Endothelial cell of umbilical vein (primary cell): ENCODE data around the gene FREM1. TPM values are rescaled to one million over a fixed set of nuclear protein-coding genes. Genes with fewer than 3 reads are reported as not detected.

ENCODE experiments used
- BruUV-seq: library from RNA; stranded (reverse); fragments of 400-500 nt; replicated peaks from 2 replicates; lab custom pipeline; 2021; lab: Mats Ljungman, UMichigan
- CTCF ChIA-PET: fragments of 300-600, 350-600 bp; sonication (Branson Sonifier 250); formaldehyde crosslinking; loops from one replicate; lab custom pipeline; 2021; ENCODE audit warnings: antibody characterized with exemption, inconsistent platforms; lab: Charles Lee
- POLR2A ChIA-PET: fragments of 300-600, 350-600 bp; sonication (Branson Sonifier 250); formaldehyde crosslinking; loops from one replicate; lab custom pipeline; 2021; ENCODE audit warnings: antibody characterized with exemption, inconsistent platforms; lab: Charles Lee
- DNase-seq: peaks from one replicate; pipeline ENCODE4 v3.0.0-alpha.2; 2011; ENCODE audit warnings: low read depth, low spot score
- FAIRE-seq: peaks from 2 replicates; lab custom pipeline; 2011; peaks lifted over from hg19 to GRCh38; lab: Jason Lieb, UNC
- H2AFZ ChIP-seq: 2 replicates; pipeline ENCODE4 v1.6.0; 2012; ENCODE audit warnings: low read depth, low read length, control low read depth, inconsistent platforms
- H3K27ac ChIP-seq: 2 replicates; pipeline ENCODE4 v1.5.1; 2011; ENCODE audit warnings: low read depth, mild to moderate bottlenecking, control low read depth, low read length, moderate library complexity; ENCODE audit not compliant: insufficient read depth
- H3K27me3 ChIP-seq, 2 experiments: 2 replicates each; pipeline versions ENCODE4 v1.6.0 to v1.6.1; 2011; ENCODE audit warnings: low read length in 2 of 2, mixed read lengths in 1 of 2; ENCODE audit not compliant: control insufficient read depth in 2 of 2, insufficient read depth in 2 of 2
- H3K36me3 ChIP-seq, 2 experiments: 2 replicates in 1 of 2; 3 replicates in 1 of 2; pipeline ENCODE4 v1.5.1; 2011; ENCODE audit warnings: low read length in 2 of 2, mild to moderate bottlenecking in 1 of 2, moderate library complexity in 1 of 2; ENCODE audit not compliant: control insufficient read depth in 2 of 2, insufficient read depth in 2 of 2; ENCODE audit errors: extremely low read depth in 1 of 2
- H3K4me1 ChIP-seq: 3 replicates; pipeline ENCODE4 v1.5.1; 2011; ENCODE audit warnings: mild to moderate bottlenecking, low read length; ENCODE audit not compliant: control insufficient read depth, insufficient read depth; ENCODE audit errors: extremely low read depth
- H3K4me2 ChIP-seq: 2 replicates; pipeline ENCODE4 v1.6.1; 2011; ENCODE audit warnings: low read length, control low read depth, mixed read lengths; ENCODE audit not compliant: insufficient read depth
- H3K4me3 ChIP-seq, 3 experiments: fragments of 200-600 bp in 1 of 3; sonication (generic), shearing (Covaris generic) in 1 of 3; replicated peaks in 1 of 3; 2 replicates each; pipeline ENCODE4 v1.5.1; 2011 to 2016; ENCODE audit warnings: control low read depth in 3 of 3, low read length in 3 of 3, mild to moderate bottlenecking in 2 of 3, inconsistent platforms in 1 of 3, low read depth in 1 of 3, moderate library complexity in 1 of 3; ENCODE audit not compliant: insufficient read depth in 1 of 3
- H3K79me2 ChIP-seq: 2 replicates; pipeline ENCODE4 v1.6.0; 2012; ENCODE audit warnings: low read length, inconsistent platforms; ENCODE audit not compliant: control insufficient read depth, insufficient read depth
- H3K9ac ChIP-seq: replicated peaks from 2 replicates; pipeline ENCODE3; 2011; ENCODE audit warnings: low read length, control low read depth; ENCODE audit not compliant: insufficient read depth; ENCODE audit errors: extremely low read depth
- H3K9me1 ChIP-seq: replicated peaks from 3 replicates; pipeline ENCODE4 v1.6.0; 2011; ENCODE audit warnings: mild to moderate bottlenecking, low read length; ENCODE audit not compliant: control insufficient read depth, insufficient read depth; ENCODE audit errors: extremely low read depth
- H3K9me3 ChIP-seq: replicated peaks from 2 replicates; pipeline ENCODE4 v1.5.1; 2012; ENCODE audit warnings: low read length, inconsistent platforms; ENCODE audit not compliant: control insufficient read depth, insufficient read depth
- H4K20me1 ChIP-seq: replicated peaks from 2 replicates; pipeline ENCODE3; 2011; ENCODE audit warnings: mild to moderate bottlenecking, low read length; ENCODE audit not compliant: control insufficient read depth, insufficient read depth; ENCODE audit errors: extremely low read depth
- EZH2 ChIP-seq: IDR thresholded peaks from 2 replicates; pipeline ENCODE4 v1.6.1; 2012; ENCODE audit warnings: borderline replicate concordance, low read depth, mild to moderate bottlenecking, moderate library complexity, low read length, inconsistent platforms; ENCODE audit not compliant: severe bottlenecking
- FOS ChIP-seq: IDR thresholded peaks from 2 replicates; pipeline ENCODE4 v1.6.1; 2011; ENCODE audit warnings: mild to moderate bottlenecking, low read length, moderate library complexity, borderline replicate concordance; ENCODE audit not compliant: insufficient read depth
- GATA2 ChIP-seq: IDR thresholded peaks from 2 replicates; pipeline ENCODE4 v1.7.0; 2011; ENCODE audit warnings: low read depth, mild to moderate bottlenecking, moderate library complexity, mixed read lengths, low read length; ENCODE audit not compliant: insufficient read length, insufficient read depth
- JUN ChIP-seq: IDR thresholded peaks from 2 replicates; pipeline ENCODE4 v1.6.1; 2011; ENCODE audit warnings: borderline replicate concordance, low read depth; ENCODE audit not compliant: insufficient read length, insufficient read depth
- MYC ChIP-seq: IDR thresholded peaks from one replicate; pipeline ENCODE4 v1.6.1; 2011; ENCODE audit warnings: mild to moderate bottlenecking, low read depth, low read length
- POLR2A ChIP-seq: IDR thresholded peaks from 2 replicates; pipeline ENCODE4 v1.6.1; 2012; ENCODE audit warnings: low read depth, mild to moderate bottlenecking, control low read depth, low read length
- POLR2AphosphoS5 ChIP-seq: IDR thresholded peaks from 2 replicates; pipeline ENCODE4 v1.6.1; 2012; ENCODE audit warnings: low read depth, mild to moderate bottlenecking, control low read depth, low read length, moderate library complexity; ENCODE audit not compliant: insufficient read depth
- dilution Hi-C: fragments of 300-500 bp; cut with MboI; formaldehyde crosslinking; loops from one replicate; pipeline ENCODE4 v1.15.0; 2019; ENCODE audit warnings: low sequenced_read_pairs; ENCODE audit not compliant: extremely low pct_ligation_motif_present
- intact Hi-C: fragments of 100-400 bp; cut with micrococcal nuclease; formaldehyde crosslinking; loops from one replicate; pipeline ENCODE4 v1.10.0; 2022
- polyA plus RNA-seq, 4 experiments: library from polyadenylated mRNA; depleted of rRNA in 3 of 4; stranded (reverse) in 3 of 4; unstranded in 1 of 4; fragments of >200 nt; gene quantifications; 2 replicates each; pipeline versions ENCODE4 v1.2.1 to v1.2.3, GENCODE V29; 2011 to 2012; ENCODE audit warnings: missing spikeins in 1 of 4
- total RNA-seq: library from RNA; stranded (reverse); gene quantifications from 2 replicates; pipeline ENCODE4 v1.2.3, GENCODE V29; 2021
- TF ChIP-seq, protein P1 (sequence below): IDR thresholded peaks from 2 replicates; pipeline ENCODE4 v1.6.1; 2011; ENCODE audit not compliant: insufficient read depth, insufficient read length
- TF ChIP-seq, protein P2 (sequence below), 2 donors: IDR thresholded peaks; 1 replicate in 1 of 2; 2 replicates in 1 of 2; pipeline ENCODE4 v1.5.1; 2011; ENCODE audit warnings: low read length in 2 of 2, mild to moderate bottlenecking in 2 of 2, moderate library complexity in 2 of 2, control low read depth in 1 of 2, inconsistent platforms in 1 of 2, low read depth in 1 of 2; ENCODE audit not compliant: insufficient read depth in 1 of 2; ENCODE audit errors: extremely low read depth in 1 of 2

The FREM1 gene
- total and polyA plus RNA-seq, 2 donors (not counting 3 experiments of a cell fraction or from before 2014, with no cell fraction given), result 0.10 to 0.29 TPM

DNA sequence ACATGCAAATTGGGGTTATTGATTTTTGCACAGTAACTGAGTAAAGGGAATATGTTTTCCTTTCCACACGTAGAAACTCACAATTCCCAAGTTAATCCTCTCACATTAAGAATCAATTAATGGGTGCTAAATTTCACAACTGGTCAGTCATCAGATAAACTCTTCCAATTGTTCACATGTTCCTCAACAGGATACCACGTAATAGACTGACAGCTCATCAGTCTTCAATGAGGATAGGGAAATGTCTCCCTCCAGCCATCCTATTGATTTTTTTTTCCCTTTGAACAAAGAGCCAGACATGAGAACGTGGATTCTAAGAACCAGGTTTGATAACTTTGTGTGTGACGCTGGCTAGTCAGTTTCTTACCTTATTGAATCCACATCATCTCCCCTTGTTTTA is 186.9 kb downstream of the FREM1 start:
- CTCF ChIA-PET, result interaction anchor here (0.8 kb wide), 1 partner anchor 31 kb away, joined by 3 read pairs; the partner anchor contains the start of gene ZDHHC21
- Histone ChIP-seq H3K4me1 (no peaks in the 10 kb centered on the region), H4K20me1 (no peaks in the 10 kb centered on the region), H3K36me3 (no peaks in the 10 kb centered on the region), H2AFZ (no peak overlapping the region), H3K9me3 (no peaks in the 10 kb centered on the region), H3K9me1 (no peaks in the 10 kb centered on the region), H3K4me3 (no peak overlapping the region), H3K27ac (no peak overlapping the region), H3K9ac (no peak overlapping the region), H3K79me2 (no peaks in the 10 kb centered on the region), H3K27me3 (no peaks in the 10 kb centered on the region), H3K4me2 (no peak overlapping the region)
- no peak for TF ChIP-seq JUN
- no peak for TF ChIP-seq MYC
- TF ChIP-seq, protein P1, sequence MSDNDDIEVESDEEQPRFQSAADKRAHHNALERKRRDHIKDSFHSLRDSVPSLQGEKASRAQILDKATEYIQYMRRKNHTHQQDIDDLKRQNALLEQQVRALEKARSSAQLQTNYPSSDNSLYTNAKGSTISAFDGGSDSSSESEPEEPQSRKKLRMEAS, result no peak
- no peak for TF ChIP-seq POLR2A
- TF ChIP-seq GATA2, result no peak
- TF ChIP-seq POLR2AphosphoS5, result no peak
- no peak for TF ChIP-seq EZH2
- TF ChIP-seq, protein P2, sequence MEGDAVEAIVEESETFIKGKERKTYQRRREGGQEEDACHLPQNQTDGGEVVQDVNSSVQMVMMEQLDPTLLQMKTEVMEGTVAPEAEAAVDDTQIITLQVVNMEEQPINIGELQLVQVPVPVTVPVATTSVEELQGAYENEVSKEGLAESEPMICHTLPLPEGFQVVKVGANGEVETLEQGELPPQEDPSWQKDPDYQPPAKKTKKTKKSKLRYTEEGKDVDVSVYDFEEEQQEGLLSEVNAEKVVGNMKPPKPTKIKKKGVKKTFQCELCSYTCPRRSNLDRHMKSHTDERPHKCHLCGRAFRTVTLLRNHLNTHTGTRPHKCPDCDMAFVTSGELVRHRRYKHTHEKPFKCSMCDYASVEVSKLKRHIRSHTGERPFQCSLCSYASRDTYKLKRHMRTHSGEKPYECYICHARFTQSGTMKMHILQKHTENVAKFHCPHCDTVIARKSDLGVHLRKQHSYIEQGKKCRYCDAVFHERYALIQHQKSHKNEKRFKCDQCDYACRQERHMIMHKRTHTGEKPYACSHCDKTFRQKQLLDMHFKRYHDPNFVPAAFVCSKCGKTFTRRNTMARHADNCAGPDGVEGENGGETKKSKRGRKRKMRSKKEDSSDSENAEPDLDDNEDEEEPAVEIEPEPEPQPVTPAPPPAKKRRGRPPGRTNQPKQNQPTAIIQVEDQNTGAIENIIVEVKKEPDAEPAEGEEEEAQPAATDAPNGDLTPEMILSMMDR (IDR thresholded peaks at IDR 0.05; ENCODE audit: extremely low read depth in 1 of 2, insufficient read depth in 1 of 2, low read depth in 1 of 2, low read length in 2 of 2), result no peak
- TF ChIP-seq FOS, result no peak
- DNase-seq, result no peak
- POLR2A ChIA-PET, result no interaction called here
- BruUV-seq, result no TSS peak
- intact Hi-C loops (no loop called here), dilution Hi-C loops (no loop called here)
- no peak for FAIRE-seq
